GM19467 (cell line): ENCODE data around the gene PFKP.
"Not testable (repeated sequence)": the region's sequence is repeated elsewhere in the genome, so short reads cannot be mapped to it uniquely, and the experiment has no call there.

Source experiments
- ATAC-seq: cut with Tn5 transposase; IDR thresholded peaks from one replicate; pipeline ENCODE4 v1.9.1; 2021; ENCODE audit warnings: mild to moderate bottlenecking, moderate library complexity; ENCODE audit not compliant: unreplicated experiment

The PFKP gene

DNA sequence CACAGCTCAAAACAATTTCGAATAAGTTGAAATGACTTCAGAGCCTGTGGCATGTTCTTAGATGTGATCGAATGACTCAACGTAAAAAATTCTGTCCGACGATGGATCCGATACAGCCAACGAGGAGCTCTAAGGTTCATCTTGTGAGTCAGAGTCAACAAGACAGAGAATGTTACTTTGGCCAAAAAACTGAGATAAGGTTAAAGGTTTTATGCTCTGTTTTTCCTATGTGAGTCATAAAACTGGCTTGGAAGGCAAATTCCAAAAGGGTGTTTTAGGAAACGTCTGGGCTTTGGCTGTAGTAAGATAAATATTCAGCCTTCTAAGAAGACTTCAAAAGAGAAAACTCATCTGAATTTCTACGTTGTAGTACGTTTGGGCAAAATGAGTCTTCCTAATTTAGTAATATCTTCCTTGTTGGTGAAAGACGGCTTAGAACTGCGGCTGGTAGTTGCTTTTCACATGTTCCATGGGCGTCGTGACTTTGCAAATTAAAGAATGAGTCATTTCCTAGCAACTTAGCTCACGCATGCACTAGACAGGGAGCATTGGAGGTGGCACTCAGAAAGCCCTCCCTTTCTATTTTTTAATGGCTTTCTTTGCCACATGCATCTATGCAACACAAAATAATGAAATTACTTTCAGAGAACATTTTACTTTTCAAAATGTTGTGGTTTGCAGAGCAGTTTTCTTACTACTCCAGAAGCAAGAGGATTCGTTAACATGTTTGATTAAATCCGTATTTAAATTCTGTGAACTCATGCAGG is 28.2 kb downstream of the PFKP start:
- ATAC-seq, result no peak

DNA sequence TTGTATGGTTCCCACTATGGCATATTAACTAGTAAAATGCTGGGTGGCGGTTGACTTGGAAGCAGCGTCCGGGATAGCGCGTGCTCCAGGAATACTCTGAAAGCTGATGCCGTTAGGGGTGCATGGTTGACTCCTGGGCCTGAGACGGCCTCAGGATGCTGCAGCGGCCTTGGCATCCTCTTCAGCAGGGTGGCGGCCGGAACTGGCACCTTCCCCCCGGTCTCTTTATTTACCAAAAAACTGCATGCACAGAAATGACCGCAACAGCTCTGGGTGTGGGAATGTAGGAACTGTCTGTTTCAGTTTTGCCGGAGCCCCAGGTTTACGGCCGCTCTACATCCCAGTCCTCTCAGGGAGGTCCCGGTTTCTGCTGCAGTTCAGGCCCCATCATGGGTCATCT is 28.8 kb downstream of the PFKP start:
- ATAC-seq, result no peak

DNA sequence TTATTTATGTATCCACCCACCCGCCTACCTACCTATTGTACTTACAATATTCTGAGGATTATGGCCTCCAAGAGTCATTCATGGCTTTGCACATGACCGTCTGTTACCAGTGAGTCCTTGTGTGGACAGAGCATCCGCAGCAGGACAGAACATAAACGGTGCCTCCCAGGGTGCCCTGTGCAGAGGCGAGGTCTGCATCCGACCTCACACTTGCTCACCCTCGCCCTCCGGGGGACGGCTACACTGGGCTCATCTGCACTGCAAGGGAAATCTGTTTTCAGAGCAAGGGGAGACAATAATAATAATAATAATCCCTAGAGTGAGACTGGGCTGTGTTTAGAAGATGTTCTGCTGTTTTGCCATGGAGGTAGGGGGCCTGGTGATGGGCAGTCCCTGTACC is 29.8 kb downstream of the PFKP start:
- ATAC-seq, result no peak

DNA sequence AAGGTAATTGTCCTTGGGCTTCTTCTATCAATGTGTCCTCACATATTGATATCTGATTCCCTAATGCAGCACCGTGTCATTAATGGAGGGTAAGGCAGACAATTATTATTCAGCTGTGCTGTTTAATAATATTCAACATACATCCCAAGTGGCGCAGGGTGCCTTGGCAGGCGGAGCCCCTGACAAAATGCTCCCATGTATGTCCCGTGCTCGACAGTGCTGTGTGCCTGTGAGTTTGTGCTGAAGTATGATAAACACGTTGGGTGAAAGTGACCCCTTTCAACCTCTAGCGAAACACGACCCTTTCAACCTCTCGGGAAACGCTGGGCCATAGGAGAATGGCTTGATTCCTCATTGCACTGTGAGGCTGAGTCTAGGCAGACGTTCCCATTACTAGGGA is 31.3 kb downstream of the PFKP start:
- ATAC-seq, result no peak

DNA sequence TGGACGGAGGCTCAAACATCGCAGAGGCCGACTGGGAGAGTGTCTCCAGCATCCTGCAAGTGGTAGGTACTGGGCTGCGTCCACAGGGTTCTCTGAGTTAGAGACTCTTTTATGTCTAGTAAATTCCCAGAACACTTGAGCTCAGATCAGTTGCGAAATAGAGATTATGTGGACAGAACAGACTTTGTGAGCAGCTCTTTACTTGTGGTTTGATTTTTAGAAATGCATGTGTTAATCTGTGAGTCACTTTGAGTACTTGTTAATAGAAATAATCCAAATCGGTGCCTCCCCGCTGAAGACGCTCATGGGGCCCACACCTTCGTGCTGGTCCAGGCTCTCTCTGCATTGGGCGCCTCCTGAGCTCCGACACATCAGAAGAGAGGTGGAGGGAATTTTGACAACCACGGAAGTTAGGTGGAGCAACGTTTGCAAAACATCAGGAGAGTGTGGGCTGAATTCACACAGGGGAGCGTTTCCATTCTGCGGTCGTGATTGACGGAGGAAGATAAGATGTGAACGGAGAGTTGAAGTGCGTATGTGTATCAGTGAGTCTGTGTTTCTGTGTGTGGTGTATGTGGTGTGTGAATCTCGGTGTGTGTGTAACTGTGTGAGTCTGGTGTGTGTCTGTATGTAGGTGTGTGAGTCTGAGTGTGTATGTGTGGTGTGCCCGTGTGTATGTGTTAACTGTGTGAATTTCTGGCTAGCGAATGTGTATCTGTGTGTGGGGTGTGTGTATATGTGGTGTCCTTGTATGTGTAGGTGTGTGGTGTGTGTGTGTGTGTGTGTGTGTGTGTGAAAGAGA is 32.1 kb downstream of the PFKP start:
- ATAC-seq, result no peak

DNA sequence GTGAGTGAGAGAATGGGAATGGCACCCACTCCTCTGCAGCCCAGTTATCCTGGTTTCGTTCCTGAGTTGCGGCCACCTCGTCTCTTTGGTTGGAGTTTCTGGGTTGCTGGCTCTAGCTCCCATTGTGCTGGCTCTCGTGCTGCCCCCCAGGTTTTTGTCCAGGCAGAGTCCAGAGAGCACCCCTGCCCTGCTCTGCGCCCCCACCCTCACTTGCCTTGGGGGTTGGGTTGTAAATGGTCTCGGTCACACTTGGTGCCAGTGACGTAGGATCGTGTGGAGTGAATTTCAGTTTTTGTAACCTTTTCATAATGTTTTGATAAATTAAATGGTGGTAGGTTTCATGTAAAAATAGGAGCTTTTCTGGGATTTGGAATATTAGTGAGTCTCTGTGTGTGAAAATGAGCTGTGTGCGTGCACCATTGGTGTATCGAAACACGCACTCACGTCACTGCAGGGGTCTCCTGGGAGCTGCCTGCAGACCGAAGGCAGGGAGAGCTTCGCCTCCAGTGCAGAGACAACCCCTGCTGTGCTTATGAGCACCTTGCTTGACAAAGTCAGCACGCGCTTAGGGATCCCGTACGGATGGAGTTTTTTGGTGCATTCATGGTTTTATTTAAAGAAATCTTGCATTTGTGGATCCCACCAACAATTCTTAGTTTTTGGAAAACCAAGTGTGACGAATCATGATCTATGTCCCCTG is 32.9 kb downstream of the PFKP start:
- no peak for ATAC-seq

DNA sequence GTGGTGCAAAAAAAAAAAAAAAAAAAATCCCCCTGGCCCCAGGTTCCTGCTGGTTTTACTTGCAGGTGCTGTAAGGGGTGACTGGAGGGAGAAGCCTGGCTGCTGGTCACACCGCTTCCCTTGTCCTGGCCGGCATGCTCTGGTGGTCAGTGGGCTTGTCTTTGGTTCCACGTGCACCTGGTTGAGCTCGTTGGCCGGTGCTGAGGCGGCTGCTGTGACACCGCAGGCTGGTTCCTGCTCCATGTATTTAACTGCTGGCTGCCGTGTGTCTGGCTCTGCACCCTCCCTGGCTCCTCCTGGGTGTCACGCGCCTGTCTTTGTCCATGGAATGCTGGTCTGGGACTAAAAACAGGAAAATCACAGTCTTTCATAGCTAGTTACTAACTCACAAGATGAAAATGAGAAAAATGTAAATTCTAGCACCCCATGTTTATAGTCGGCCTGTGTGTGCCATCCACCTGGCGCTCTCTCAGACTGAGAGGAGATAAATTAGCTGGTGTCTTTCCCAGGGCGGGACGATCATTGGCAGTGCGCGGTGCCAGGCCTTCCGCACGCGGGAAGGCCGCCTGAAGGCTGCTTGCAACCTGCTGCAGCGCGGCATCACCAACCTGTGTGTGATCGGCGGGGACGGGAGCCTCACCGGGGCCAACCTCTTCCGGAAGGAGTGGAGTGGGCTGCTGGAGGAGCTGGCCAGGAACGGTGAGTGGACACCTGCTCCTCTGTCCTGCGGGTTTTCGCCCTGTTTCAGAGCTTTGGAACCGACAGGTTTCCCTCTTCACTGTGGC is 33.7 kb downstream of the PFKP start:
- no peak for ATAC-seq

DNA sequence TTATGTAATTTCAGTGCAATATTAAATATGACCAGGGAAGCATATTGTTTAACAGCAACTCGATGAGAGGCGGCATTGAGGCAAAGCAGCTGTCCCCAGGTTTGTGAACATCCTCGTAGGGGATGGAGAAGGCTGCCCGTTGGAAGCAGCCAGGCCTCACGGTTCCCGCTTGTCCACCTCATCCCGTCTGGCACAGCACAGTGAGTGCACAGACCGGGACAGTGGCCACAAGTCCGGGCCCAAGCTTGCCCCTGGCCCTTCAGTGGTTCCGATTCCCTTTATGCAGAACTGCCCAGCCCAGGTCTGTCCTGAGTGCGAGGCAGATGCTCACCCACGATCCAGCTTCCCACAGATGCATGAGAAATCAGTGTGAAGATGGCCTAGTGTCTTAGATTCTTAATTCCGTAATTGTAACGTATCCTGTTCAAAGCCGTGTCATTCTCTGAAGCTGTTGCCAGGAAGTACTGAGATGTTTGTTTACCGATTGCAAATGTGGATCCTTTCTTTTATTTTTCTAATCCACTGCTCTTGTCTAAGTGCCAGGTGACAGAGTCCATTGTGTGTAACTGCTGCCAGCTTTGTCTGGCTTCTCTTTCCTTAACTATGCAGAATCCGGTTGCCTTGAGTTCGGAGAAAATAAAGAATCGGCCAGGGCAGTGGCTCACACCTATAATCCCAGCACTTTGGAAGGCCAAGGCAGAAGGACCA is 35.5 kb downstream of the PFKP start:
- ATAC-seq, result no peak

DNA sequence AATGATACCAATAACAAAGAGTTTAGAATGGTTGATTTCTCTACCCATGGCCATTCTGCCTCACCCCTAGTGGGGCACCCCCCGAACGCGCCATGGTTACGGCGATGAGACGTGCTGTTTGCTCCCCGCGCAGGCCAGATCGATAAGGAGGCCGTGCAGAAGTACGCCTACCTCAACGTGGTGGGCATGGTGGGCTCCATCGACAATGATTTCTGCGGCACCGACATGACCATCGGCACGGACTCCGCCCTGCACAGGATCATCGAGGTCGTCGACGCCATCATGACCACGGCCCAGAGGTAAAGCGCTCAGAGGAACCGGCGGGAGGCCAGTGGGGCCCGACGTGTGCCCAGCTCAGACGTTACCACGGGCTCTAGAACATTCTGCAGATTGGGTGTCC is 36.3 kb downstream of the PFKP start:
- no peak for ATAC-seq

DNA sequence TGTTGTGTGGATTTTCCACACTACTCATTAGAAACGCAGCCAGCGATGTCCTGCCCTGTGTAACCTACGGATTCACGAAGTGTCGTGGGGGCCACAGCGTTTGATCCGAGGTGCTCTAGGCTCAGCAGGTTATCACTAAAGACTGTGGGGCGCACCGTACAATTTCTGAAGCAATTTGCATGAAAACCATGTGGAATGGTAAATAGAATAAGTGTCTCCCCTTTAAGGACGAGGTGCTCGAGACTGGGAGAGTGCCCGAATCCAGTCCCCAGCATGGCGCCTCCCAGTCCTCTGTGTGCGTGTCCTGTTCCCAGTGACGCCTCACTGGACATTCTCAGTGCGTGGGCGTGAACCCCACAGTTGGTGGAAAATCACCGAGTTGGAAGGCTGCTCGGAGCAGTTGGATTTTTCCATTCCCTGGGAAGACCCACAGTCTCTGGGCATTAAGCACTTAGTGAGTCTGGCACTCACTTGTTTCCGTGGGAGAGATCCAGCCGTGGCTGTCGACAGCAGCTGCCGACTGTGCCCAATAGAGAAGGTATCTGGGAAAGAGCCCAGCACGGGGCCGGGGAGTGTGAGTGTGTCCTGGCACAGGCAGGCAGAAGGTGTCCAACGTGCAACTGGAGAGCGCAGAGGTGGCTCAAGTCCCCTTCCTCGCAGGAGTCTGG is 37.0 kb downstream of the PFKP start:
- ATAC-seq, result no peak

DNA sequence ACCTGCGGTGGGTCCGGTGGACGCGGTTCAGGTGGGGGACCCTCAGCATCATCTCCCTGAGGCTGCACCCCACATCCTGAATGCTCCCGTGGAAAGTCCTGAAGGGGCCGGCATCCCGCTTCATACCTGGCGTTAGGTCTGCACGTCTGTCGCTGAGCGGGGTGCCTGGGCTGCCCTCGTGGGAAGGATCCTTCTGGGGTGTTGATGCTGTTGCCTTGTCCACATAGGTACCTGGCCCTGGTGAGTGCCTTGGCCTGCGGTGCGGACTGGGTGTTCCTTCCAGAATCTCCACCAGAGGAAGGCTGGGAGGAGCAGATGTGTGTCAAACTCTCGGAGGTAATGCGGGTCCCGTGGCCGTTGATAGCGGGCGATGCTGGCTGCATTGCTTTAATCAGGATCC is 37.8 kb downstream of the PFKP start:
- ATAC-seq, result no peak

DNA sequence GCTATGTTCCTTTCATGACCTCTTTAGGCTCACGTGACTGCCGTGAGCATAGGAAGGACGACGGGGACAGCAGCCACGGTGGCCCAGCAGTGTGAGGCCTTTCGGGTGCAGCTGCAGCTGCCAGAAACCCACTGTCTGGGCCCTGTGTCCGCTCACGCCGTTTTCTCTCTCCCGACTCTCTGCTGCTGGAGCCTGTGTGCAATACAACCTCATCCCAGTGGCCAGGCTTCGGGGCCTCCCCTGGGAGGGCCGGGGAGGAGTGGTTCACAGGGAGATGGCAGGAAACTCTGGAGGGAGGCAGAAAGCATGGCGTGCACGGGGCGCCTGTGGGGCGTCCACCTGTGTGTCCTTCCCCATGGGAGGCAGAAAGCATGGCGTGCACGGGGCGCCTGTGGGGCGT is 38.6 kb downstream of the PFKP start:
- no peak for ATAC-seq

DNA sequence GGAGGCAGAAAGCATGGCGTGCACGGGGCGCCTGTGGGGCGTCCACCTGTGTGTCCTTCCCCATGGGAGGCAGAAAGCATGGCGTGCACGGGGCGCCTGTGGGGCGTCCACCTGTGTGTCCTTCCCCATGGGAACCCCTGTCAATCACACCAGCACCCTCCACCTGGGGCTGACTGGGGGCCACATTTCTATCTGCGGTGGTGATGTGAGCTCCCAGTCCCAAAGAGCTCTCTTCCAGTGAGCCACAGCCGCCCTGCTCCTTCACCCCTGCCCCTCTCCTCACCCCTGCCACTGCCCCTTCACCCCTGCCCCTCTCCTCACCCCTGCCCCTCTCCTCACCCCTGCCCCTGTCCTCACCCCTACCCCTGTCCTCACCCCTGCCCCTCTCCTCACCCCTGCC is 39.0 kb downstream of the PFKP start:
- not testable (repeated sequence) for ATAC-seq

DNA sequence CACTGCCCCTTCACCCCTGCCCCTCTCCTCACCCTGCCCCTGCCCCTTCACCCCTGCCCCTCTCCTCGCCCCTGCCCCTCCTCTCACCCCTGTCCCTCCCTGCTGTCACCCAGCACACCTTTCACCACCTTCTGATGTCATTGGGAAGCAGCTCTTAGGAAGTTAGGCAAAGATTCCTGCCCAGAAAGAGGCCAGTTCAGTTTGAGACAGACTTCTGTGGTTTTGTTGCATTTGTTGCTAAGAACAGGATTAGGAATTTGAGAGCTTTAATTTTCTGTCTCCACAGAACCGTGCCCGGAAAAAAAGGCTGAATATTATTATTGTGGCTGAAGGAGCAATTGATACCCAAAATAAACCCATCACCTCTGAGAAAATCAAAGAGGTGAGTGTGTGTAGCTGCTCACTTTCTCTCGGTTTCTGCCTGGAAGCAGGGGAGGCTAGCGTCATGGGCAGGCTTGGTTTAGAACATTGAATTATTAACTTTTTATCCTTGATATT is 39.6 kb downstream of the PFKP start:
- ATAC-seq, result no peak

DNA sequence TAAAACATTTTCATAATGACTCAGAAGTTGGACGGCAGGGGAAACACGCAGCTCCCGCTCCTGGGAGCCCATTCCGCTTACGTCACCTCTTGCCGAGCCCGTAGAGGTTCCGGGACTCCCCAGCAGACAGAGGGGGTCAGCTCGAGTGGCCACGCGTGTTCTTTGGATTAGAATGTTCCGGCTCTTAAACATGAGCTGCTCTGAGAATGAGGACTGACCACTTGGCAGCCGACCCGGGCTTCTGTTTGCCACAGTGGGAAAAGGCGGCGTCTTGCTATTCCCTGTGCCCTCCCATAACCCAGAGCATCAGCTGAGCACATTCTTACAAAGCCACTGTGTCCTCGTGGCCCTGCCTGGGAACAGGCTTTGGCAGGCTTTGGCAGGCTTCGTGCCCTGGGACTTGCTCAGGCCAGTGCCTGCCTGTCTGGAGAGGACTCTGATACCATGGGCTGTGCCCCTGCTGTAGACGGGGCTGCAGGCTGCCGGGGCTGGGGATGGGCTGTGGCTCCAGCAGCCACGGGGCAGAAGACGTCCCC is 40.1 kb downstream of the PFKP start:
- ATAC-seq, result no peak

DNA sequence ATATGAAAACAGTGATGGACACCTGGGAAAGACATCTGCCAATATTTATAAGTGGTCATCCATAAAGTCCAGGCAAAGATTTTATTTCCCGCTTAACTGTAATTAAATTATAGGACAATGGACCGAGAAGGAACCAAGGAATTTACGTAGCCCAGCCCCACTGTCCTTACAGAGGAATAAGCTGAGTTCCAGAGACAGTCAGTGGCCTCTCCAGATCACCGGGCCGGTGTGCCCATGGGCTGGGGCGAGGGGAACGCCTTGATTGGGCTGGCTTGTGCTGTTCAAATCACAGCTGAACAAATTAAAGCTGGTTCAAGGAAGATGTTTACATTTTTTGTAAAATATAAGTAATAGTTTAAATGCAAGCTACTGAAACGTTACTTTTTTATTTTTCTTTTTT is 40.7 kb downstream of the PFKP start:
- no peak for ATAC-seq

DNA sequence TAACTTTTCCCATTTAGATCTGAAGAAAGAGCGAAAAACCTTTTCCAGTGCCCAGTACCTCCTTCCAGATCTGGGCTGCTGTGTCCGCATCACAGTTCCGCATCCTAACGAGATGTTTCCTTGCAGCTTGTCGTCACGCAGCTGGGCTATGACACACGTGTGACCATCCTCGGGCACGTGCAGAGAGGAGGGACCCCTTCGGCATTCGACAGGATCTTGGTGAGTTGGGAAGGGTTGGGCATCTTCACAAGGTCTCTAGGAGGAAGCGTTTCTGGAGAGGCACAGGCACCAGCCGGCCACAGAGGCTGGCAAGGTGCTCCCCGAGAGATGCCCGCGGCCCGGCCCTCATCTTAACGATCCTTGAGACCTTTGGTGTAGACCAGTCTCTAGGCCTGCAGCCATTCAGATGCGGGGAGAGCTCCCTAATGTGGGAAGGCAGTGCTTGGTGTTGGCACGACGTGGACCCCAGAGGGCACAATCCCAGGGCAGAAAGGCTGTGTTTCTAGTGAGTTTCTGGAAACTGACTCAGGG is 41.3 kb downstream of the PFKP start:
- ATAC-seq, result no peak

DNA sequence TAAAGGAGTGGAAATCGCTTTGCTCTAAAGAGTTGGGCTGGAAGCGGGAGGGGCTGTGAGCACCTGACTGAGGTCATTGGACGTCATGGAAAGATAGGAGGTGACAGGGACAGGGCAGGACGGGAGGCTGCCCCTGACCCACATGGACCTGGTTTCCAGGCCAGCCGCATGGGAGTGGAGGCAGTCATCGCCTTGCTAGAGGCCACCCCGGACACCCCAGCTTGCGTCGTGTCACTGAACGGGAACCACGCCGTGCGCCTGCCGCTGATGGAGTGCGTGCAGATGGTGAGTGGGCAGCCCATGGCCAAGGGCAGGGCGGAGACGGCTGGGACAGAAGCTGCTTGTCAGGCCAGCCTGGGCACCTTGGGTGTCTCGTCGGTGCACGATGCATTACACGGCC is 41.8 kb downstream of the PFKP start:
- no peak for ATAC-seq

DNA sequence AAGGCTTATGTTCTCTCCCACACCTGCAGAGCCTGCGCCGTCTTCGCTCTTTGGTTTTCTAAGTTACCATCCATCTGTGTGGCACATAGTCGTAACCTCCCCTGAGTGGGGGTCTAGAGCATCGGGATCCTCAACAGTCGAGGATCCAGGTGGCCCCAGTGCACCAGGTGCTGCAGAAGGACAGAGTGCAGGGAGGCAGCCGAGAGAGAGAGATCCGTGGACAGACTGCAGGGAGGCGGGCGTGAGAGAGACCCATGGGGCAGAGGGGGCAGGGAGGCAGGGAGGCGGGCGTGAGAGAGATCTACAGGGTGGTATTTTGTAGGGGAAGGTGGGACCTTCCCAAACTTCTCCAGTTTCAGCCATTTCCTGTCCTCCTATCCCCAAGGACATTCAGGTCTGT is 42.3 kb downstream of the PFKP start:
- no peak for ATAC-seq
